ENCODE data around the gene SENP7.
"Not testable (repeated sequence)": the region's sequence is repeated elsewhere in the genome, so short reads cannot be mapped to it uniquely, and the experiment has no call there.

The SENP7 gene

DNA sequence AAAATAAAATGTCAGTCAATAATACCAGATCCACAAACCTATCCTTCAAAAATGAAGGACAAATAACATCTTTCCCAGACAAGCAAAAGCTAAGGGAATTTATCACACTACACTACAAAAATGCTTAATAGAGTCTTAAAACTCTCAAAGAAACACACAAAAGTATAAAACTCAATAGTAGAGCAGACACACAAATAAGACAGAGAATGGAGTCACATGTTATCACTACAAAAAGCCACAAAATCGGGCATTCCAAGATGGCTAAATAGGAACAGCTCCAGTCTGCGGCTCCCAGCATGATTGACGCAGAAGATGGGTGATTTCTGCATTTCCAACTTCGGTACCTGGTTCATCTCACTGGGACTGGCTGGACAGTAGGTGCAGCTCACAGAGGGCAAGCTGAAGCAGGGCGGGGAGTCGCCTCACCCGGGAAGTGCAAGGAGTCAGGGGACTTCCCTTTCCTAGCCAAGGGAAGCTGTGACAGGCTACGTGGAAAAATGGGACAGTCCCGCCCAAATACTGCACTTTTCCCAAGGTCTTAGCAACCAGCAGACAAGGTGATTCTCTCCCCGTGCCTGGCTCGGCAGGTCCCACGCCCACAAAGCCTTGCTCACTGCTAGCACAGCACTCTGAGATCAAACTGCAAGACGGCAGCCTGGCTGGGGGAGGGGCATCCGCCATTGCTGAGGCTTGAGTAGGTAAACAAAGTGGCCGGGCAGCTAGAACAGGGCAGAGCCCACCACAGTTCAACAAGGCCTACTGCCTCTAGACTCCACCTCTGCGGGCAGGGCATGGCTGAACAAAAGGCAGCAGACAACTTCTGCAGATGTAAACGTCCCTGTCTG, 46.3 kb downstream of the SENP7 start:
- peak in 1 of 2 experiments; percentile 54 for DNase-seq (ENCODE audit: low read depth in 1 of 2, low spot score in 1 of 2)

DNA sequence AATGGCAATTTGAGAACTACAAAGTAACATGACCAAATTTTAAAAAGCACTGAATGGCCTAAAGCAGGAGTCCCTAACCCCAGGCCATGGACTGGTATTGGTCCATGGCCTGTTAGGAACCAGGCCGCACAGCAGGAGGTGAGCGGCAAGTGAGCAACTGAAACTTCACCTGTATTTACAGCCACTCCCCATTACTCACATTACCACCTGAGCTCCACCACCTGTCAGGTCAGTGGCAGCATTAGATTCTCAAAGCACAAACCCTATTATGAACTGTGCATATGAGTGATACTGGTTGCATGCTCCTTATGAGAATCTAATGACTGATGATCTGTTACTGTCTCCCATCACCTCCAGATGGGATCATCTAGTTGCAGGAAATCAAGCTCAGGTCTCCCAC, 48.8 kb downstream of the SENP7 start:
- DNase-seq (ENCODE audit: low read depth in 1 of 2, low spot score in 1 of 2): peak in 1 of 2 experiments; percentile 4
- in situ Hi-C loops (cut with HindIII; ENCODE audit: low pct_unique_long_range_greater_than_20kb, low sequenced_read_pairs): no loop called here
- no peak for TF ChIP-seq JUND (IDR thresholded peaks at IDR 0.05; ENCODE audit: low read depth)

More for the DNA sequence above, 46.3 kb downstream of the SENP7 start:
- in situ Hi-C loops (cut with HindIII; ENCODE audit: low pct_unique_long_range_greater_than_20kb, low sequenced_read_pairs): no loop called here
- TF ChIP-seq JUND (IDR thresholded peaks at IDR 0.05; ENCODE audit: low read depth): no peak

DNA sequence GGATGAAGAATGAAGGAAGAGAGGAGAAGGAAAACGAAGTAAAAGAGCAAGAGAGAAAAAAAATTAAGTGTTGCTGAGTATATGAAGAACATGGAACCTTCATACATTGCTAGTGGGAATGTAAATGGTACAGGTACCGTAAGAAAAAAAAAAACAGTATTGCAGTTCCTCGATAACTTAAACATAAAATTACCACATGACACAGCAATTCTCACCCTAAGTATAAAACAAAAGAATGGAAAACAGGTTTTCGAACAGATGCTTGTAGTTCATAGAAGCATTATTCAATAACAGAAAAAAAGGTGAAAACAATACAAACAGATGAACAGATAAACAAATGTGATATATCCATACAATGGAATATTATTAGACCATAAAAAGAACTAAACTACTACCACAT, 51.6 kb downstream of the SENP7 start:
- DNase-seq (ENCODE audit: low read depth in 1 of 2, low spot score in 1 of 2): no peak
- in situ Hi-C loops (cut with HindIII; ENCODE audit: low pct_unique_long_range_greater_than_20kb, low sequenced_read_pairs): no loop called here
- no peak for TF ChIP-seq JUND (IDR thresholded peaks at IDR 0.05; ENCODE audit: low read depth)

DNA sequence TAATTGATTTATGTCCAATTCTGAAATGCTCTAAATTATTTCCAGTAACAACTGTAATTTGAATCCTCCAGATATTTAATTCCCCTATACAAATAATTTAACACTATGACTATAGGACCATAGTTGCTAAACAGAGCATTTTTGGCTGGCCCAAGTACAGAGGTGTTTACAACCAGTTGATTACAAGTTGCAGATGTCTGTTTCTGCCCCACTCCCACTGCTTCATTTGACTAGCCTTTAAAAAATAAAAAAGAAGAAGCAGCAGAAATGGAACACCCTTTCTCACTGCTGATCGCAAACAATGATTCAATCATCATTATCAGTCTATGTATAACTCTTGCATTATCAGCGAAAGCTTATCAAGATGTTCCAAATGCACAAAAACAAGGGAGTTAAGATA, 54.6 kb downstream of the SENP7 start:
- TF ChIP-seq JUND (IDR thresholded peaks at IDR 0.05; ENCODE audit: low read depth): no peak
- in situ Hi-C loops (cut with HindIII; ENCODE audit: low pct_unique_long_range_greater_than_20kb, low sequenced_read_pairs): no loop called here

DNA sequence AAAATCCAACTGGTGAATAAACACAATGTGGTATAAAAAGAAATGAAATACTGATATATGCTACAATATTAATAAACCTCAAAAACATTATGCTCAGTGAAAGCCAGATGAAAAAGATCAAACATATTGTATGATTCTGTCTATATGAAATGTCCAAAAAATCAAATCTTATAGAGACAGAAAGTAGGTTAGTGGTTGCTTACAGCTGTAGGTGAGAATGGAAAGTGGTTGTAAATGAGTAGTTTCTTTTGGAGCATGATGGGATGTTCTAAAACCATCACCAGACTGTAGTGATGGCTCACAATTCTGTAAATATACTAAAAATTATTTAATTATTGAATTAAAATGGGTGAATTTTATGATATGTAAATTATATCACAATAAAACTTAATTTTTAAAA, 58.4 kb downstream of the SENP7 start:
- in situ Hi-C loops (cut with HindIII; ENCODE audit: low pct_unique_long_range_greater_than_20kb, low sequenced_read_pairs): no loop called here
- DNase-seq (ENCODE audit: low read depth in 1 of 2, low spot score in 1 of 2): no peak
- TF ChIP-seq JUND (IDR thresholded peaks at IDR 0.05; ENCODE audit: low read depth): no peak

More for the DNA sequence above, 54.6 kb downstream of the SENP7 start:
- DNase-seq (ENCODE audit: low read depth in 1 of 2, low spot score in 1 of 2): no peak

DNA sequence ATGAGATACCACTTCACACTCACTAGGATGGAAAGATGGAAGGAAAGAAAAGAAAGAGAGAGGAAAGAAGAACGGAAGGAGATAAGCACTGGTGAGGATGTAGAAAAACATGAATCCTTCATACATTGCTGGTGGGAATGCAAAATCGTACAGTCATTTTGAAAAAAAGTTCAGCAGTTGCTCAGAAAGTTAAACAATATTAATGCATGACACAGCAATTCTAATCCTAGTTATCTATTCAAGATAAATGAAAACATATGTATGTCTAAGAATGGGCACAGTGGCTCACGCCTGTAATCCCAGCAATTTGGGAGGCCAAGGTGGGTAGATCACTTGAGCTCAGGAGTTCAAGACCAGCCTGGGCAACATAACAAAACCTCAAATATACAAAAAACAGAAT, 59.1 kb downstream of the SENP7 start:
- in situ Hi-C loops (cut with HindIII; ENCODE audit: low pct_unique_long_range_greater_than_20kb, low sequenced_read_pairs): no loop called here
- no peak for TF ChIP-seq JUND (IDR thresholded peaks at IDR 0.05; ENCODE audit: low read depth)
- no peak for DNase-seq (ENCODE audit: low read depth in 1 of 2, low spot score in 1 of 2)

DNA sequence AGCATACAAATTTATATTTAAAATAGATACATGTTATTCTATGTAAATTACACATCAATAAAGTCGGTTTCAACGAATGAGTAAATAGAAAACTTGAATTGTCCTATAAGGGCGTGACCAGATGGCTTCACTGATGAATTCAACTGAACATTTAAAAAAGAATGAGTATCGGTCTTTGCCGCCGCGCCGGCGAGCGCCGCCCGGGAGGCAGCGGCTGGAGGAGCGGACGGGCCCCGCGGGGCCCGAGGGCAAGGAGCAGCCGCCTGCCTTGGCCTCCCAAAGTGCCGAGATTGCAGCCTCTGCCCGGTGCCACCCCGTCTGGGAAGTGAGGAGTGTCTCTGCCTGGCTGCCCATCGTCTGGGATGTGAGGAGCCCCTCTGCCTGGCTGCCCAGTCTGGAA, 74.4 kb downstream of the SENP7 start:
- in situ Hi-C loops (cut with HindIII; ENCODE audit: low pct_unique_long_range_greater_than_20kb, low sequenced_read_pairs); DNase-seq (ENCODE audit: low read depth in 1 of 2, low spot score in 1 of 2): not testable (repeated sequence)

DNA sequence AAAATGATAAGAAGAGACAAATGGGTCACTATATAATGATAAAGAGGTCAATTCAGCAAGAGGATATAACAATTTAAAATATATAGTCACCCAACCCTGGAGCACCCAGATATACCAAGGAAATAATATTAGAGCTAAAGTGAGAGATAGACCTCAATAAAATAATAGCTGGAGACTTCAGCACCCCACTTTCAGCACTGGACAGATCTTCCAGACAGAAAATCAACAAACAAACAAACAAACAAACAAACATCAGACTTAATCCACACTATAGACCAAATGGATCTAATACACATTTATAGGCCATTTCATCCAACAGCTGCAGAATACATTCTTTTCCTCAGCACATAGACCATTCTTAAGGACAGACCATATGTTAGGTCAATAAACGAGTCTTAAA, 79.4 kb downstream of the SENP7 start:
- in situ Hi-C loops (cut with HindIII; ENCODE audit: low pct_unique_long_range_greater_than_20kb, low sequenced_read_pairs): no loop called here
- TF ChIP-seq JUND (IDR thresholded peaks at IDR 0.05; ENCODE audit: low read depth): no peak

DNA sequence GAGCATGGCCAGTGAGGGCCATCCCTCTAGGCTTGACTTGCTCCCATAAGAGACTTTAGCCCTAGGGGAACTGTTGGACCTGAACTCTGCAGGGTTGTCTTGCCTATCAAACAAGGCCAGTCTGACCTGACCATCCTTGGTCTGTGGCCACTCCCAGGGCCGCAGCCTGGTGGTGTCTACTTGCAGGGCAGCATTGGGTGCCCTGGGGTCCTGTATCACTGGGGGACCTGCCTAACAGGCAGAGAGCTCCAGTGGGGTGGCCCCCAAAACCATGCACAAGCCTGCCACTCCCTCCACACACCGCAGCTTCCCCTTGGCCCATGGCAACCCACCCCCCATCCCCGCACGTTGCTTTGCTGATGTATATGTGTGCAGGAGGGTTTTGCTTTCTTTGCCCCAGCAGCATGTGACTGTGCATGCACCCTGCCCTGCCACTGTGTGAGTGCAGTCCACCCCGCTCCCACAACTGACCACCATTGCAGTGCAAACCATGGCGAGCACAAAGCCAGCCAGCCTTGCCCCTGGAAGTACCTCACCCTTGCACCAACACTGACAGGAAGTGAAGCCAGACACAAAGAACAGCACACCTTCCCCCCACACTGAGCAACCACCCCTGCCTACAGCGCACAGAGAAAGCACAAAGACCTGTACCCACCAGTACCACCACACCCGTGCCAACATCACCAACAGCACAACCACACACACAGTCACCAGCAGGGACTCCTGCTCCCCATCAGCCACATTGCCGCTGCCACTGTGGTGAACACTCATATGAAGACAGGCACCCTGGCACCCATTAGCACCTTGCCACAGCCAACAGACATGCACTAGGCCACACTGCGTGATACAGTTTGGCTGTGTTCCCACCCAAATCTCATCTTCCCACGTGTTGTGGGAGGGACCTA, 88.8 kb downstream of the SENP7 start:
- TF ChIP-seq JUND (IDR thresholded peaks at IDR 0.05; ENCODE audit: low read depth): no peak
- DNase-seq (ENCODE audit: low read depth in 1 of 2, low spot score in 1 of 2): no peak
- in situ Hi-C loops (cut with HindIII; ENCODE audit: low pct_unique_long_range_greater_than_20kb, low sequenced_read_pairs): no loop called here

More for the DNA sequence above, 79.4 kb downstream of the SENP7 start:
- DNase-seq (ENCODE audit: low read depth in 1 of 2, low spot score in 1 of 2): no peak

DNA sequence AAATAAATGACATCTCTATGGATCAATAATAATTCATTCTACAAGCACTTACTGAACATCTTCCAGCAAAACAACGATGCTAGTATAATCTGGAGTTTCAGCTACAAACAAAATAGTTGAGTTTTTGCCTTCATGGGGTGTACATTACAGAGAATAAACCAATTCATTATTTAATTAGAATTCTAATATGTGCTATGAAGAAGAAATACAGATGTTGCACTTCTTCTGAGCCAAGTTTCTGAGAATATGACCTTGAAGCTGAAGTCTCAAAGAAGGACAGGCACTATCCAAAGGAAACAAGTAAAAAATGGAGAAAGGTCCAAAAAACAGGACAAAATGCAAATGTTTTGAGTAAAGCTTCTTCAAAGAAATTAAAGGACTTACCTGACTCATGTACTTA, 94.2 kb downstream of the SENP7 start:
- no peak for DNase-seq (ENCODE audit: low read depth in 1 of 2, low spot score in 1 of 2)
- in situ Hi-C loops (cut with HindIII; ENCODE audit: low pct_unique_long_range_greater_than_20kb, low sequenced_read_pairs): no loop called here
- no peak for TF ChIP-seq JUND (IDR thresholded peaks at IDR 0.05; ENCODE audit: low read depth)

DNA sequence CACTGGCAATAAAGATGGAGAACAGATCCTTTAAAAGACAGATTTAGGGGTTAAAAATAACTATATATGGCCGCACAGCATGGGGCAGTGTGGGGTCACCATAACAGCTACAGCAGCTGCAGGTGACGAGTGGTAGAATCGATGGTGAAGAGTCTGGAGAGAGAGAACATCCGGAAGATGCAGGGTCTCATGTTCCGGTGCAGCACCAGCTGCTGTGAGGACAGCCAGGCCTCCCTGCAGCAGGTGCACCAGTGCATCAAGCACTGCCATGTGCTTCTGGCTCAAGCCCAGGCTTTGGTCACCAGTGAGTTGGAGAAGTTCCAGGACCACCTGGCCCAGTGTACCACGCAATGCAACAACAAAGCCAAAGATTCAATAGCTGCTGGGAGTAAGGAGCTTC, 98.9 kb downstream of the SENP7 start:
- TF ChIP-seq JUND (IDR thresholded peaks at IDR 0.05; ENCODE audit: low read depth): no peak
- in situ Hi-C loops (cut with HindIII; ENCODE audit: low pct_unique_long_range_greater_than_20kb, low sequenced_read_pairs): no loop called here
- DNase-seq (ENCODE audit: low read depth in 1 of 2, low spot score in 1 of 2): no peak

DNA sequence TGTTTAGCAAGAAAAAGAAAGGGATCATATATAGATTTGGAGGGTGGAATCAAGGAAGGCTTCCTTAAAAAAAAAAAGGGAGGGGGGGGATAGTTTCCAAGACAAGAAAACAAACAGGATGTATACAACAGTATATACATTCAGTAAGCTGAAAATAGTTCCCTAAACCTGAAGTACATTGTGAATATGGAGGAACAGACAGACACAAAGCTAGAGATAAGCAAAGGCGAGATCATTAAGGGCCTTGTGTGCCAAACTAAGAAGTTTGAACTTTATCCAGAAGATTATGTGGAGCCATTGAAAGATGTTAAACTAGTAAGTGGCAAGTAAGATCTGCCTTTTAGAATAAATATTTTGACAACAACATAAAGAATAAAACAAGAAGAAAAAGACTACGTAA, 99.4 kb downstream of the SENP7 start:
- no peak for TF ChIP-seq JUND (IDR thresholded peaks at IDR 0.05; ENCODE audit: low read depth)
- in situ Hi-C loops (cut with HindIII; ENCODE audit: low pct_unique_long_range_greater_than_20kb, low sequenced_read_pairs): no loop called here
- no peak for DNase-seq (ENCODE audit: low read depth in 1 of 2, low spot score in 1 of 2)

DNA sequence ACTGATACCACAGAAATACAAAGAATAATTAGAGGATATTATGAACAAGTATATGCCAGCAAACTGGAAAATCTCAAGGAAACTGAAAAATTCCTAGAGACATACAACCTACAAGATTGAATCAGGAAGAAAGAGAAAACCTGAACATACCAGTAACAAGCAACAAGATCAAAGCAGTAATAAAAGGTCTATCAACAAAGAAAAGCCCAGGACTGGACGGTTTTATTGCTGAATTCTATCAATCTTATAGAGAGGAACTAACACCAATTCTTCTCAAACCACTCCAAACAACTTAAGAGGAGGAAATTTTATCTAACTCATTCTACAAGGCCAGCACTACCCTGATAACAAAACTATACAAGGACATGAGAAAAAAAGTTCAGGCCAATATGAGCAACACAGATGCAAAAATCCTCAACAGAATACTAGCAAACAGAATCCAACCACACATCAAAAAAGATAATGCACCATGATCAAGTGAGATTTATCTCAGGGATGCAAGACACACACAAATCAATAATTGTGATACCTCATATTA, 121.5 kb downstream of the SENP7 start:
- in situ Hi-C loops (cut with HindIII; ENCODE audit: low pct_unique_long_range_greater_than_20kb, low sequenced_read_pairs): no loop called here
- TF ChIP-seq JUND (IDR thresholded peaks at IDR 0.05; ENCODE audit: low read depth): no peak
- DNase-seq (ENCODE audit: low read depth in 1 of 2, low spot score in 1 of 2): no peak

Measured in T47D (cell line).